Measurements from ENCODE around the gene OTUB2.

The OTUB2 gene

GRCh38 chr14:94016446-94016976, 9.6 kb upstream of the OTUB2 start:
- DNase-seq (no peak), ATAC-seq (ENCODE audit: insufficient read depth, low read depth) (no peak)
- Histone ChIP-seq H3K9ac (ENCODE audit: low read depth, low read length) (no peak overlapping the region), H2AFZ (ENCODE audit: low read depth, low read length) (no peak overlapping the region), H3K27me3 (ENCODE audit: insufficient read depth, low read length, poor library complexity) (peaks cover 5% of the 10 kb centered on the region), H3K79me2 (ENCODE audit: insufficient read depth, low read length) (no peaks in the 10 kb centered on the region), H3K4me1 (ENCODE audit: insufficient read depth, low read length) (no peaks in the 10 kb centered on the region), H3K4me3 (ENCODE audit: low read depth in 1 of 2, low read length in 2 of 2) (no peak overlapping the region), H3K4me2 (ENCODE audit: insufficient read depth, low read length) (no peak overlapping the region), H4K20me1 (ENCODE audit: insufficient read depth, low read length) (peaks cover 4% of the 10 kb centered on the region; the same call in 1 of the 2 replicates), H3K9me3 (ENCODE audit: insufficient read depth, low read length, severe bottlenecking) (no peaks in the 10 kb centered on the region), H3K27ac (ENCODE audit: low read length) (no peak overlapping the region), H3K36me3 (ENCODE audit: insufficient read depth, low read length) (no peaks in the 10 kb centered on the region)
- TF ChIP-seq, protein P1, sequence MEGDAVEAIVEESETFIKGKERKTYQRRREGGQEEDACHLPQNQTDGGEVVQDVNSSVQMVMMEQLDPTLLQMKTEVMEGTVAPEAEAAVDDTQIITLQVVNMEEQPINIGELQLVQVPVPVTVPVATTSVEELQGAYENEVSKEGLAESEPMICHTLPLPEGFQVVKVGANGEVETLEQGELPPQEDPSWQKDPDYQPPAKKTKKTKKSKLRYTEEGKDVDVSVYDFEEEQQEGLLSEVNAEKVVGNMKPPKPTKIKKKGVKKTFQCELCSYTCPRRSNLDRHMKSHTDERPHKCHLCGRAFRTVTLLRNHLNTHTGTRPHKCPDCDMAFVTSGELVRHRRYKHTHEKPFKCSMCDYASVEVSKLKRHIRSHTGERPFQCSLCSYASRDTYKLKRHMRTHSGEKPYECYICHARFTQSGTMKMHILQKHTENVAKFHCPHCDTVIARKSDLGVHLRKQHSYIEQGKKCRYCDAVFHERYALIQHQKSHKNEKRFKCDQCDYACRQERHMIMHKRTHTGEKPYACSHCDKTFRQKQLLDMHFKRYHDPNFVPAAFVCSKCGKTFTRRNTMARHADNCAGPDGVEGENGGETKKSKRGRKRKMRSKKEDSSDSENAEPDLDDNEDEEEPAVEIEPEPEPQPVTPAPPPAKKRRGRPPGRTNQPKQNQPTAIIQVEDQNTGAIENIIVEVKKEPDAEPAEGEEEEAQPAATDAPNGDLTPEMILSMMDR (IDR thresholded peaks at IDR 0.05; ENCODE audit: borderline replicate concordance, extremely low read depth, low read length, poor library complexity, severe bottlenecking), result no peak
- no peak for TF ChIP-seq EZH2 (IDR thresholded peaks at IDR 0.05; ENCODE audit: borderline replicate concordance, low read depth, low read length, severe bottlenecking)

GRCh38 chr14:94018308-94018707, 7.8 kb upstream of the OTUB2 start:
- H2AFZ ChIP-seq (ENCODE audit: low read depth, low read length), result no peak overlapping the region
- H3K4me1 ChIP-seq (ENCODE audit: insufficient read depth, low read length), result no peaks in the 10 kb centered on the region
- H3K27ac ChIP-seq (ENCODE audit: low read length), result no peak overlapping the region
- no peaks in the 10 kb centered on the region for H3K9me3 ChIP-seq (ENCODE audit: insufficient read depth, low read length, severe bottlenecking)
- H3K9ac ChIP-seq (ENCODE audit: low read depth, low read length), result no peak overlapping the region
- H3K27me3 ChIP-seq (ENCODE audit: insufficient read depth, low read length, poor library complexity), result peaks cover 10% of the 10 kb centered on the region
- H3K36me3 ChIP-seq (ENCODE audit: insufficient read depth, low read length), result no peaks in the 10 kb centered on the region
- TF ChIP-seq, protein P1 (IDR thresholded peaks at IDR 0.05; ENCODE audit: borderline replicate concordance, extremely low read depth, low read length, poor library complexity, severe bottlenecking), result no peak
- TF ChIP-seq EZH2 (IDR thresholded peaks at IDR 0.05; ENCODE audit: borderline replicate concordance, low read depth, low read length, severe bottlenecking), result no peak
- H3K4me2 ChIP-seq (ENCODE audit: insufficient read depth, low read length), result no peak overlapping the region
- H3K4me3 ChIP-seq (ENCODE audit: low read depth in 1 of 2, low read length in 2 of 2), result no peak overlapping the region
- no peak for DNase-seq
- peaks cover 6% of the 10 kb centered on the region; the same call in 1 of the 2 replicates for H4K20me1 ChIP-seq (ENCODE audit: insufficient read depth, low read length)
- no peaks in the 10 kb centered on the region for H3K79me2 ChIP-seq (ENCODE audit: insufficient read depth, low read length)
- no peak for ATAC-seq (ENCODE audit: insufficient read depth, low read depth)

- no peak for DNase-seq
- ATAC-seq (ENCODE audit: insufficient read depth, low read depth), result no peak
Measured at GRCh38 chr14:94019329-94019728, 6.8 kb upstream of the OTUB2 start.

More at GRCh38 chr14:94019329-94019728, 6.8 kb upstream of the OTUB2 start:
- H3K27ac ChIP-seq (ENCODE audit: low read length), result no peak overlapping the region
- H3K4me3 ChIP-seq (ENCODE audit: low read depth in 1 of 2, low read length in 2 of 2), result no peak overlapping the region
- H3K4me2 ChIP-seq (ENCODE audit: insufficient read depth, low read length), result no peak overlapping the region
- H3K4me1 ChIP-seq (ENCODE audit: insufficient read depth, low read length), result no peaks in the 10 kb centered on the region
- no peaks in the 10 kb centered on the region for H3K9me3 ChIP-seq (ENCODE audit: insufficient read depth, low read length, severe bottlenecking)
- no peak overlapping the region for H2AFZ ChIP-seq (ENCODE audit: low read depth, low read length)
- TF ChIP-seq, protein P1 (IDR thresholded peaks at IDR 0.05; ENCODE audit: borderline replicate concordance, extremely low read depth, low read length, poor library complexity, severe bottlenecking), result no peak
- no peak for TF ChIP-seq EZH2 (IDR thresholded peaks at IDR 0.05; ENCODE audit: borderline replicate concordance, low read depth, low read length, severe bottlenecking)
- no peaks in the 10 kb centered on the region for H3K79me2 ChIP-seq (ENCODE audit: insufficient read depth, low read length)
- peaks cover 6% of the 10 kb centered on the region; the same call in 1 of the 2 replicates for H4K20me1 ChIP-seq (ENCODE audit: insufficient read depth, low read length)
- H3K36me3 ChIP-seq (ENCODE audit: insufficient read depth, low read length), result no peaks in the 10 kb centered on the region
- peaks cover 10% of the 10 kb centered on the region for H3K27me3 ChIP-seq (ENCODE audit: insufficient read depth, low read length, poor library complexity)
- H3K9ac ChIP-seq (ENCODE audit: low read depth, low read length), result no peak overlapping the region

Measured in DND-41 (cell line).